ENCODE measurements around the gene IL1RL2.

The IL1RL2 gene

DNA sequence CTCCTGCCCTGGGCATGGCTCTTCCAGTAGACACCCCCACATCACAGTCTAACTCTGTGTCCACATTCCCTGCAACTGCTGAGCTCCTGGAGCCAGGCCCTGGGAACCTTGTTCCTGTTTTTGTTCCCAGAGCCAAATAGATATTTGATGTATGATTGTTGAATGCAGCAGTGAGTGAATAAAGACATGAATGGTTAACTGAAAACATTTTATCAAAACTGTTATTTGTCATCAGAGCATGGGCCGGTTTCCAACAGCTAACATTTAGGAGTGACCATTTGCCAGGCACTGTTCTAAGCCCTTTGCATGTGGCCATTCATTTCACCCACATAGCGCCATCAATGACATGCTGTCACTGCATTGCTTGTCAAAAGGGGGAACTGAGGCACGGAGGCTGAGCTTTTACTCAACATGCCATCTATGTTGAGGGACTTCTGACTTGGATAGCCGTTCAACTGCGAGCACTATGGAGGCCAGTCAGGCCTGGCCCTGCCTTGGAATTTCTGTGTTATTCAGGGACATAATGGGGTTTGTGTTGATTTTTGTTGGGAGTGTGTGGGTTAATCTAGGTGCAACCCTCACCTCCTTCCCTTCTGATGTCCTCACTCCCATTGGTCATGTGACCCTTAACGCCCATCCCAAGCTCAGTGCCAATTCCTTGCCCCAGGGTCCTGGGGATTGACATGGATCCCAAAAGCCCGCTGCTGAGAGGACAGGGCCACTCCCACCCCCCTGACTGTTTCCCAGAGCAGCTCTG, 31.7 kb upstream of the IL1RL2 start:
- TF ChIP-seq, protein P1, sequence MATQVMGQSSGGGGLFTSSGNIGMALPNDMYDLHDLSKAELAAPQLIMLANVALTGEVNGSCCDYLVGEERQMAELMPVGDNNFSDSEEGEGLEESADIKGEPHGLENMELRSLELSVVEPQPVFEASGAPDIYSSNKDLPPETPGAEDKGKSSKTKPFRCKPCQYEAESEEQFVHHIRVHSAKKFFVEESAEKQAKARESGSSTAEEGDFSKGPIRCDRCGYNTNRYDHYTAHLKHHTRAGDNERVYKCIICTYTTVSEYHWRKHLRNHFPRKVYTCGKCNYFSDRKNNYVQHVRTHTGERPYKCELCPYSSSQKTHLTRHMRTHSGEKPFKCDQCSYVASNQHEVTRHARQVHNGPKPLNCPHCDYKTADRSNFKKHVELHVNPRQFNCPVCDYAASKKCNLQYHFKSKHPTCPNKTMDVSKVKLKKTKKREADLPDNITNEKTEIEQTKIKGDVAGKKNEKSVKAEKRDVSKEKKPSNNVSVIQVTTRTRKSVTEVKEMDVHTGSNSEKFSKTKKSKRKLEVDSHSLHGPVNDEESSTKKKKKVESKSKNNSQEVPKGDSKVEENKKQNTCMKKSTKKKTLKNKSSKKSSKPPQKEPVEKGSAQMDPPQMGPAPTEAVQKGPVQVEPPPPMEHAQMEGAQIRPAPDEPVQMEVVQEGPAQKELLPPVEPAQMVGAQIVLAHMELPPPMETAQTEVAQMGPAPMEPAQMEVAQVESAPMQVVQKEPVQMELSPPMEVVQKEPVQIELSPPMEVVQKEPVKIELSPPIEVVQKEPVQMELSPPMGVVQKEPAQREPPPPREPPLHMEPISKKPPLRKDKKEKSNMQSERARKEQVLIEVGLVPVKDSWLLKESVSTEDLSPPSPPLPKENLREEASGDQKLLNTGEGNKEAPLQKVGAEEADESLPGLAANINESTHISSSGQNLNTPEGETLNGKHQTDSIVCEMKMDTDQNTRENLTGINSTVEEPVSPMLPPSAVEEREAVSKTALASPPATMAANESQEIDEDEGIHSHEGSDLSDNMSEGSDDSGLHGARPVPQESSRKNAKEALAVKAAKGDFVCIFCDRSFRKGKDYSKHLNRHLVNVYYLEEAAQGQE (IDR thresholded peaks at IDR 0.05; ENCODE audit: insufficient read depth in 1 of 2, low read depth in 2 of 2, low read length in 2 of 2), result no peak
- no peak for TF ChIP-seq POLR2AphosphoS5 (IDR thresholded peaks at IDR 0.05; ENCODE audit: low read depth, low read length)
- no peak for TF ChIP-seq SIN3A (IDR thresholded peaks at IDR 0.05; ENCODE audit: borderline replicate concordance, insufficient read depth, low read length)
- TF ChIP-seq TAF1 (IDR thresholded peaks at IDR 0.05; ENCODE audit: borderline replicate concordance, insufficient read depth, low read length), result no peak
- no peak for TF ChIP-seq FOXP2 (optimal IDR thresholded peaks at IDR 0.05; ENCODE audit: borderline replicate concordance, extremely low read depth, extremely low read length, insufficient read depth)

DNA sequence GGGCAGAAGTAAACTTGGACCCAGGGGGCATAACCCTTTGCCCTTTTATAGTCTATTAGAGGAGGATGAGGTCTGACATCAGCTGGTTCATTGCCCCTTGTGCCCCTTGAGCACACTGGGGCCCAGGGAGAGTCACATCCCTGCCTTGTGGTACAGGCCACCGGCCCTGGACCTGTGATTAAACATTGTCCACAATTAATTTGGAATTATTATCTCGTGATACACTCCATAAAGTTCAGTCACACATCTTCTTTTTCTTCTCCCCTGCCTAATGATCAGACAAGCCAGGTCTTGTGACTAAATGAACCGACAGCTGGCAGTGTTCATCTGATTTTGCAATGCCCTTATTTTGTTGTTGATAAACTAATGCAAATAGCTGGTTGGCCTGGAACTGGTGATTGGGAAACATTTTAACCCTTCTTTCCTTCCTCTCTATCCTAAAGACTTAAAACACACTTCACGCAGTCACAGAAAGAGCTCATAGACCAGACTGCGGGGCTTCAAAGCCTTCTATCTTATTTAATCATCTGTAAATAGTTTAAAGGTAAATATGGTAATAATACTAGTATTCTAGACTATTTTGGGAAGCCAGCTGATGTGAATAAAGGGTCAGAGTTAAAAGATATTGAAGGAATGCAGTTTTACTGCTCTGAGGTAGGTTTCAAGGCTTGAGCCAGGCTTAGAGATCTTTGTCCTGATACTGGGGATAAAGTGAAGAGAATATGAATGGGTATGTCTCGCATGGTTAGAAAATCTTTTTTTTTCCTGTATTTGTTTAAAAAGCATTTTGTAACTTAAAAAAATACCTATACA, 30.9 kb upstream of the IL1RL2 start:
- no peak for TF ChIP-seq POLR2AphosphoS5 (IDR thresholded peaks at IDR 0.05; ENCODE audit: low read depth, low read length)
- no peak for TF ChIP-seq TAF1 (IDR thresholded peaks at IDR 0.05; ENCODE audit: borderline replicate concordance, insufficient read depth, low read length)
- TF ChIP-seq, protein P1 (IDR thresholded peaks at IDR 0.05; ENCODE audit: insufficient read depth in 1 of 2, low read depth in 2 of 2, low read length in 2 of 2), result no peak

DNA sequence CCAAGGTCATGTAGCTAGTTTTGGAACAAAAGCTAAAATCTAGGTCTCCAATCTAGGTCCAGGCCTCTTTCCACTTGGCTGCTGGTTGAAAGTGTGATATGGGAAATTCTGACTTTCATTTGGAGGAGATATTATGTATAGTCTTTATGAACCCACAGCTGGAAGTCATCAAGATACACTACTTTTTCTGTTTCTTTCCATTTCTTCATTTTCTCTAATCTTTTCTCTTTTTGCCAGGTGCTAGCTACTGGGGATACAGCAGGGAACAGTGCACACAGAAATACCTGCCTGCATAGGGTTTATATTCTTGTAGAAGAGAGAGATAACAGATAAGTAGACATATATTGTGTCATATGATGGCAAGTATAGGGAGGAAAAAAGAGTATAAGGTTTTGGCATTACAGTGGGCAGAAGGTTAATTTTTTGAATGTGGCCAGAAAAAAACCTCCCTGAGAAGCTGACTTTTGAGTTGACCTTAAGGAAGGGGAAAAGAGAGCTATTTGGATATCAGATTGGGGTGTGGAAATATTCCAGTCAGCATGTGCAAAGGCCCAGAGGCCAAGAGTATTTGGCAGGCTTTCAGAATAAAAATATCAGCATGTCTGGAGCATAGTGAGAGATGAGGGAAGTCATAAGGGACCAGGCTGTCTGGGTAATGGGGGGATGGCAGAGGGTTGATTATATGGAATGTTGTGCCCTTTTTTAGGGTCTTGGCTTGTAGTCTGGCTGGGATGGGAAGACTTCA, 28.6 kb upstream of the IL1RL2 start:
- no peak for TF ChIP-seq POLR2AphosphoS5 (IDR thresholded peaks at IDR 0.05; ENCODE audit: low read depth, low read length)
- no peak for TF ChIP-seq SIN3A (IDR thresholded peaks at IDR 0.05; ENCODE audit: borderline replicate concordance, insufficient read depth, low read length)
- no peak for TF ChIP-seq FOXP2 (optimal IDR thresholded peaks at IDR 0.05; ENCODE audit: borderline replicate concordance, extremely low read depth, extremely low read length, insufficient read depth)
- no peak for TF ChIP-seq TAF1 (IDR thresholded peaks at IDR 0.05; ENCODE audit: borderline replicate concordance, insufficient read depth, low read length)
- TF ChIP-seq, protein P1 (IDR thresholded peaks at IDR 0.05; ENCODE audit: insufficient read depth in 1 of 2, low read depth in 2 of 2, low read length in 2 of 2), result no peak

DNA sequence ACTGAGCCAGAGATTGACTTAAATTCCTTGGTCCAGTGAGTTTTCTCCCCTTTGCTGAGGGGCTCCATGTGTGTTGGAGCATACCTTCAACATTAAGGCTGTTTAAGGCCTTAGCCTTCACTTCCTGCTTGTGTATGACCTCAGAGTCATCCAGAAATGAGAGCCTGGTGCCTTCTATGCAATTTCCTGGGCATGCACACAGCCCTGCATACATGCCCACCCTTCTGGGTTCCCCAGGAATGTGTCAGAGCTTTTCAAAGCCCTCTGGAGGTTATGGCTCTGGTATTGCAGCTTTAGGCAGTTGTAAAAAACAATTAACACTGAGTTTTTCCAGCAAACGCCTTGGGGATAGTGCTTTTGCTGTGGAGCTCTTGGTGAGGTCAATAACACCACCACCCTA, 27.5 kb upstream of the IL1RL2 start:
- TF ChIP-seq TAF1 (IDR thresholded peaks at IDR 0.05; ENCODE audit: borderline replicate concordance, insufficient read depth, low read length) (no peak), SIN3A (IDR thresholded peaks at IDR 0.05; ENCODE audit: borderline replicate concordance, insufficient read depth, low read length) (no peak), POLR2AphosphoS5 (IDR thresholded peaks at IDR 0.05; ENCODE audit: low read depth, low read length) (no peak), FOXP2 (optimal IDR thresholded peaks at IDR 0.05; ENCODE audit: borderline replicate concordance, extremely low read depth, extremely low read length, insufficient read depth) (no peak)
- TF ChIP-seq, protein P1 (IDR thresholded peaks at IDR 0.05; ENCODE audit: insufficient read depth in 1 of 2, low read depth in 2 of 2, low read length in 2 of 2), result no peak

All from PFSK-1 (cell line).